GM23338 (cell line): ENCODE measurements around the gene BACH1. TPM values are rescaled to one million over a fixed set of nuclear protein-coding genes. Genes with fewer than 3 reads are reported as not detected.

Experiments used
- ATAC-seq: fragments of 200-7000 bp; cut with Tn5 transposase; 3 replicates; pipeline ENCODE4 v1.9.1; 2020
- DNase-seq: peaks from one replicate; pipeline ENCODE4 v3.0.0-alpha.2; 2015; ENCODE audit warnings: low spot score
- H2AFZ ChIP-seq: fragments of 200-600 bp; sonication (generic); 2 replicates; pipeline ENCODE4 v1.8.0; 2016; ENCODE audit warnings: antibody characterized with exemption, mild to moderate bottlenecking, moderate library complexity
- H3F3A ChIP-seq: fragments of 200-600 bp; sonication (generic); replicated peaks from 2 replicates; pipeline ENCODE4 v1.8.0; 2017; ENCODE audit warnings: antibody characterized with exemption, mixed run types, low read depth
- H3K27ac ChIP-seq: fragments of 200-600 bp; sonication (generic); 2 replicates; pipeline ENCODE4 v1.6.1; 2016; ENCODE audit warnings: low read depth
- H3K27me3 ChIP-seq: fragments of 200-600 bp; sonication (generic); 2 replicates; pipeline ENCODE4 v1.8.0; 2016; ENCODE audit warnings: mild to moderate bottlenecking, mixed run types, moderate library complexity; ENCODE audit not compliant: insufficient read depth
- H3K36me3 ChIP-seq: fragments of 200-600 bp; sonication (generic); 2 replicates; pipeline ENCODE4 v1.8.0; 2016; ENCODE audit warnings: mild to moderate bottlenecking; ENCODE audit not compliant: insufficient read depth
- H3K4me1 ChIP-seq: fragments of 200-600 bp; sonication (generic); 2 replicates; pipeline ENCODE4 v1.8.0; 2016; ENCODE audit warnings: mild to moderate bottlenecking, moderate library complexity; ENCODE audit not compliant: insufficient read depth
- H3K4me2 ChIP-seq: fragments of 200-600 bp; sonication (generic); 2 replicates; pipeline ENCODE4 v1.7.1; 2017; ENCODE audit warnings: mixed run types
- H3K4me3 ChIP-seq: fragments of 200-600 bp; sonication (generic); 2 replicates; pipeline ENCODE4 v1.6.1; 2016; ENCODE audit warnings: mixed run types
- H3K79me2 ChIP-seq: fragments of 200-600 bp; sonication (generic); replicated peaks from 2 replicates; pipeline ENCODE4 v1.8.0; 2017; ENCODE audit warnings: mild to moderate bottlenecking; ENCODE audit not compliant: insufficient read depth
- H3K9me2 ChIP-seq: fragments of 200-600 bp; sonication (generic); 2 replicates; pipeline ENCODE4 v1.8.0; 2017; ENCODE audit not compliant: insufficient read depth
- H4K20me1 ChIP-seq: fragments of 200-600 bp; sonication (generic); replicated peaks from 2 replicates; pipeline ENCODE4 v1.8.0; 2017; ENCODE audit warnings: mild to moderate bottlenecking; ENCODE audit not compliant: insufficient read depth
- H3K27ac Mint-ChIP-seq: 2 replicates; pipeline ENCODE4 v1.8.0; 2020; ENCODE audit warnings: inconsistent platforms, mild to moderate bottlenecking, moderate library complexity, mixed read lengths
- H3K27me3 Mint-ChIP-seq: 3 replicates; pipeline ENCODE4 v1.8.0; 2022; ENCODE audit warnings: low read depth, mild to moderate bottlenecking, moderate library complexity, mixed read lengths, inconsistent platforms; ENCODE audit not compliant: insufficient read depth, poor library complexity
- H3K36me3 Mint-ChIP-seq: 3 replicates; pipeline ENCODE4 v1.8.0; 2021; ENCODE audit warnings: low read depth, mild to moderate bottlenecking, inconsistent platforms, moderate library complexity, mixed read lengths
- H3K4me1 Mint-ChIP-seq: 3 replicates; pipeline ENCODE4 v1.8.0; 2020; ENCODE audit warnings: mild to moderate bottlenecking, inconsistent platforms, mixed read lengths
- H3K4me3 Mint-ChIP-seq: 3 replicates; pipeline ENCODE4 v1.8.0; 2021; ENCODE audit warnings: moderate library complexity, mild to moderate bottlenecking, inconsistent platforms, mixed read lengths
- H3K9me3 Mint-ChIP-seq: 3 replicates; pipeline ENCODE4 v1.8.0; 2020; ENCODE audit warnings: moderate library complexity, mild to moderate bottlenecking, inconsistent platforms, mixed read lengths
- CREB1 ChIP-seq: fragments of 250-450 bp; sonication (Bioruptor Pico); IDR thresholded peaks from 2 replicates; pipeline ENCODE4 v1.5.0; 2020; ENCODE audit warnings: low read depth, mild to moderate bottlenecking, moderate library complexity
- EZH2 ChIP-seq: fragments of 200-600 bp; sonication (generic); IDR thresholded peaks from one replicate; pipeline ENCODE4 v1.8.0; 2017; ENCODE audit warnings: antibody characterized with exemption, mild to moderate bottlenecking, low read depth; ENCODE audit not compliant: unreplicated experiment
- EZH2phosphoT487 ChIP-seq: fragments of 200-600 bp; sonication (generic); IDR thresholded peaks from one replicate; pipeline ENCODE4 v1.8.1; 2018; ENCODE audit warnings: antibody characterized with exemption; ENCODE audit not compliant: unreplicated experiment
- JUNB ChIP-seq: IDR thresholded peaks from one replicate; pipeline ENCODE4 v1.6.1; 2016; ENCODE audit warnings: antibody characterized with exemption; ENCODE audit not compliant: unreplicated experiment
- NANOG ChIP-seq: IDR thresholded peaks from 2 replicates; pipeline ENCODE4 v1.6.1; 2016; ENCODE audit warnings: antibody characterized with exemption, borderline replicate concordance
- POLR2AphosphoS5 ChIP-seq: IDR thresholded peaks from 2 replicates; pipeline ENCODE4 v1.6.1; 2016; ENCODE audit warnings: antibody characterized with exemption, low read depth
- STAT1 ChIP-seq: IDR thresholded peaks from one replicate; pipeline ENCODE4 v1.6.1; 2016; ENCODE audit warnings: antibody characterized with exemption; ENCODE audit not compliant: unreplicated experiment
- ZNF114 ChIP-seq: fragments of 250-450 bp; sonication (Bioruptor Pico); IDR thresholded peaks from 2 replicates; pipeline ENCODE4 v1.5.0; 2020; ENCODE audit warnings: mild to moderate bottlenecking, moderate library complexity
- ZNF331 ChIP-seq: fragments of 250-450 bp; sonication (Bioruptor Pico); IDR thresholded peaks from 2 replicates; pipeline ENCODE4 v1.5.0; 2020; ENCODE audit warnings: low read depth, mild to moderate bottlenecking, moderate library complexity
- polyA plus RNA-seq: library from polyadenylated mRNA; unstranded; fragments of >200 nt; fragmentation: Nextera tagmentation; extraction: Ambion mirVana; gene quantifications from 2 replicates; pipeline ENCODE4 v1.2.1, GENCODE V29; 2016
- total RNA-seq: library from RNA; depleted of rRNA; stranded (reverse); fragments of >200 nt; shearing (Covaris generic); gene quantifications from 2 replicates; pipeline ENCODE4 v1.2.3, GENCODE V29; 2014
- TF ChIP-seq, protein P1 (sequence below): fragments of 250-450 bp; sonication (Bioruptor Pico); IDR thresholded peaks from 2 replicates; pipeline ENCODE4 v1.5.0; 2020; ENCODE audit warnings: mild to moderate bottlenecking, moderate library complexity
- TF ChIP-seq, protein P2 (sequence below): IDR thresholded peaks from one replicate; pipeline ENCODE4 v1.6.1; 2018; ENCODE audit warnings: antibody characterized with exemption; ENCODE audit not compliant: unreplicated experiment
- TF ChIP-seq, protein P3 (sequence below): IDR thresholded peaks from 2 replicates; pipeline ENCODE4 v1.6.1; 2016; ENCODE audit warnings: antibody characterized with exemption
- TF ChIP-seq, protein P4 (sequence below), 2 experiments: fragments of 200-600 bp in 1 of 2; sonication (generic) in 1 of 2; conservative IDR thresholded peaks; 2 replicates each; pipeline versions ENCODE4 v1.5.1 to v1.6.1; 2016 to 2017; ENCODE audit warnings: antibody characterized with exemption in 2 of 2, low read depth in 2 of 2, mild to moderate bottlenecking in 2 of 2, moderate library complexity in 1 of 2

BACH1 gene
- total and polyA plus RNA-seq, 2 experiments from 2014 or later: 18.9 to 41.2 TPM

DNA sequence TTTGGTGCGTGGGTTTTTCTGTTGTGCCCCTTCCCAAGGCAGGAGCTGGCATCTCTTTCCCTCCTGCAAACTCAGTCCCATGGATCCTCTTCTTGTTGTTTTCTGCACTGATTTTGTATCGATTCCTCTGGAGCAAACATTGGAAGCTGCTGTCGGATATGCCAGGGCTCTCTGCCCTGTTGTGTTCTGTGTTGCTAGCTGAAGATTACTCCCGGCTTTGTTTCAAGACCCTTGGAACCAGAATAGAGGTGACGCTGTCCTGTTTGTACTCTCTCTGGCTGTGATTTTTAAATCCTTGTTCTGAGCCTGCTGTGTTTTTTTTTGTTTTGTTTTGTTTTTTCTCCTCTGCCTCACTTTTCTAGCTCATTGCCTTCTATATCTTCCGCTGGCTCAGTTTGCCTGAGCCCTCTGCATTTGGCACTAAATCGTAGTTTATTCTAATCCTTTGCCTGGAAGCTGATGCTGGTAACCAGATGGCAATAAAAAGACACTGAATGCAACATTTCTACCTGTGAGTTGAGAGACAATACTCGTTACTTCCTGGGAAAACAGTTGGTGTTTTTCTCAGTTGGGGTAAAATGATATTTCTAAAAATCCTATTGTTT is 67.0 kb downstream of the BACH1 start:
- Histone ChIP-seq H4K20me1 (no peaks in the 10 kb centered on the region), H2AFZ (no peak overlapping the region), H3F3A (no peaks in the 10 kb centered on the region), H3K27me3 (no peaks in the 10 kb centered on the region), H3K79me2 (no peaks in the 10 kb centered on the region), H3K27ac (no peak overlapping the region), H3K4me1 (no peaks in the 10 kb centered on the region), H3K9me2 (no peaks in the 10 kb centered on the region), H3K4me2 (no peak overlapping the region), H3K4me3 (no peak overlapping the region), H3K36me3 (no peaks in the 10 kb centered on the region)
- H3K36me3 Mint-ChIP-seq: peaks cover 5% of the 10 kb centered on the region; the same call in 1 of the 3 replicates
- H3K4me1 Mint-ChIP-seq: no peaks in the 10 kb centered on the region
- no peak for DNase-seq
- ATAC-seq: no peak
- H3K4me3 Mint-ChIP-seq: no peak overlapping the region
- no peaks in the 10 kb centered on the region for H3K9me3 Mint-ChIP-seq
- TF ChIP-seq POLR2AphosphoS5: no peak
- TF ChIP-seq, protein P1, sequence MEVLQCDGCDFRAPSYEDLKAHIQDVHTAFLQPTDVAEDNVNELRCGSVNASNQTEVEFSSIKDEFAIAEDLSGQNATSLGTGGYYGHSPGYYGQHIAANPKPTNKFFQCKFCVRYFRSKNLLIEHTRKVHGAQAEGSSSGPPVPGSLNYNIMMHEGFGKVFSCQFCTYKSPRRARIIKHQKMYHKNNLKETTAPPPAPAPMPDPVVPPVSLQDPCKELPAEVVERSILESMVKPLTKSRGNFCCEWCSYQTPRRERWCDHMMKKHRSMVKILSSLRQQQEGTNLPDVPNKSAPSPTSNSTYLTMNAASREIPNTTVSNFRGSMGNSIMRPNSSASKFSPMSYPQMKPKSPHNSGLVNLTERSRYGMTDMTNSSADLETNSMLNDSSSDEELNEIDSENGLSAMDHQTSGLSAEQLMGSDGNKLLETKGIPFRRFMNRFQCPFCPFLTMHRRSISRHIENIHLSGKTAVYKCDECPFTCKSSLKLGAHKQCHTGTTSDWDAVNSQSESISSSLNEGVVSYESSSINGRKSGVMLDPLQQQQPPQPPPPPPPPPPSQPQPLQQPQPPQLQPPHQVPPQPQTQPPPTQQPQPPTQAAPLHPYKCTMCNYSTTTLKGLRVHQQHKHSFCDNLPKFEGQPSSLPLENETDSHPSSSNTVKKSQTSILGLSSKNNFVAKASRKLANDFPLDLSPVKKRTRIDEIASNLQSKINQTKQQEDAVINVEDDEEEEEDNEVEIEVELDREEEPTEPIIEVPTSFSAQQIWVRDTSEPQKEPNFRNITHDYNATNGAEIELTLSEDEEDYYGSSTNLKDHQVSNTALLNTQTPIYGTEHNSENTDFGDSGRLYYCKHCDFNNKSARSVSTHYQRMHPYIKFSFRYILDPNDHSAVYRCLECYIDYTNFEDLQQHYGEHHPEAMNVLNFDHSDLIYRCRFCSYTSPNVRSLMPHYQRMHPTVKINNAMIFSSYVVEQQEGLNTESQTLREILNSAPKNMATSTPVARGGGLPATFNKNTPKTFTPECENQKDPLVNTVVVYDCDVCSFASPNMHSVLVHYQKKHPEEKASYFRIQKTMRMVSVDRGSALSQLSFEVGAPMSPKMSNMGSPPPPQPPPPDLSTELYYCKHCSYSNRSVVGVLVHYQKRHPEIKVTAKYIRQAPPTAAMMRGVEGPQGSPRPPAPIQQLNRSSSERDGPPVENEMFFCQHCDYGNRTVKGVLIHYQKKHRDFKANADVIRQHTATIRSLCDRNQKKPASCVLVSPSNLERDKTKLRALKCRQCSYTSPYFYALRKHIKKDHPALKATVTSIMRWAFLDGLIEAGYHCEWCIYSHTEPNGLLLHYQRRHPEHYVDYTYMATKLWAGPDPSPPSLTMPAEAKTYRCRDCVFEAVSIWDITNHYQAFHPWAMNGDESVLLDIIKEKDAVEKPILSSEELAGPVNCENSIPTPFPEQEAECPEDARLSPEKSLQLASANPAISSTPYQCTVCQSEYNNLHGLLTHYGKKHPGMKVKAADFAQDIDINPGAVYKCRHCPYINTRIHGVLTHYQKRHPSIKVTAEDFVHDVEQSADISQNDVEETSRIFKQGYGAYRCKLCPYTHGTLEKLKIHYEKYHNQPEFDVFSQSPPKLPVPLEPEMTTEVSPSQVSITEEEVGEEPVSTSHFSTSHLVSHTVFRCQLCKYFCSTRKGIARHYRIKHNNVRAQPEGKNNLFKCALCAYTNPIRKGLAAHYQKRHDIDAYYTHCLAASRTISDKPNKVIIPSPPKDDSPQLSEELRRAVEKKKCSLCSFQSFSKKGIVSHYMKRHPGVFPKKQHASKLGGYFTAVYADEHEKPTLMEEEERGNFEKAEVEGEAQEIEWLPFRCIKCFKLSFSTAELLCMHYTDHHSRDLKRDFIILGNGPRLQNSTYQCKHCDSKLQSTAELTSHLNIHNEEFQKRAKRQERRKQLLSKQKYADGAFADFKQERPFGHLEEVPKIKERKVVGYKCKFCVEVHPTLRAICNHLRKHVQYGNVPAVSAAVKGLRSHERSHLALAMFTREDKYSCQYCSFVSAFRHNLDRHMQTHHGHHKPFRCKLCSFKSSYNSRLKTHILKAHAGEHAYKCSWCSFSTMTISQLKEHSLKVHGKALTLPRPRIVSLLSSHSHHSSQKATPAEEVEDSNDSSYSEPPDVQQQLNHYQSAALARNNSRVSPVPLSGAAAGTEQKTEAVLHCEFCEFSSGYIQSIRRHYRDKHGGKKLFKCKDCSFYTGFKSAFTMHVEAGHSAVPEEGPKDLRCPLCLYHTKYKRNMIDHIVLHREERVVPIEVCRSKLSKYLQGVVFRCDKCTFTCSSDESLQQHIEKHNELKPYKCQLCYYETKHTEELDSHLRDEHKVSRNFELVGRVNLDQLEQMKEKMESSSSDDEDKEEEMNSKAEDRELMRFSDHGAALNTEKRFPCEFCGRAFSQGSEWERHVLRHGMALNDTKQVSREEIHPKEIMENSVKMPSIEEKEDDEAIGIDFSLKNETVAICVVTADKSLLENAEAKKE (CRISPR knock-in tag): no peak
- TF ChIP-seq ZNF331: no peak
- no peak for TF ChIP-seq EZH2phosphoT487
- TF ChIP-seq, protein P2, sequence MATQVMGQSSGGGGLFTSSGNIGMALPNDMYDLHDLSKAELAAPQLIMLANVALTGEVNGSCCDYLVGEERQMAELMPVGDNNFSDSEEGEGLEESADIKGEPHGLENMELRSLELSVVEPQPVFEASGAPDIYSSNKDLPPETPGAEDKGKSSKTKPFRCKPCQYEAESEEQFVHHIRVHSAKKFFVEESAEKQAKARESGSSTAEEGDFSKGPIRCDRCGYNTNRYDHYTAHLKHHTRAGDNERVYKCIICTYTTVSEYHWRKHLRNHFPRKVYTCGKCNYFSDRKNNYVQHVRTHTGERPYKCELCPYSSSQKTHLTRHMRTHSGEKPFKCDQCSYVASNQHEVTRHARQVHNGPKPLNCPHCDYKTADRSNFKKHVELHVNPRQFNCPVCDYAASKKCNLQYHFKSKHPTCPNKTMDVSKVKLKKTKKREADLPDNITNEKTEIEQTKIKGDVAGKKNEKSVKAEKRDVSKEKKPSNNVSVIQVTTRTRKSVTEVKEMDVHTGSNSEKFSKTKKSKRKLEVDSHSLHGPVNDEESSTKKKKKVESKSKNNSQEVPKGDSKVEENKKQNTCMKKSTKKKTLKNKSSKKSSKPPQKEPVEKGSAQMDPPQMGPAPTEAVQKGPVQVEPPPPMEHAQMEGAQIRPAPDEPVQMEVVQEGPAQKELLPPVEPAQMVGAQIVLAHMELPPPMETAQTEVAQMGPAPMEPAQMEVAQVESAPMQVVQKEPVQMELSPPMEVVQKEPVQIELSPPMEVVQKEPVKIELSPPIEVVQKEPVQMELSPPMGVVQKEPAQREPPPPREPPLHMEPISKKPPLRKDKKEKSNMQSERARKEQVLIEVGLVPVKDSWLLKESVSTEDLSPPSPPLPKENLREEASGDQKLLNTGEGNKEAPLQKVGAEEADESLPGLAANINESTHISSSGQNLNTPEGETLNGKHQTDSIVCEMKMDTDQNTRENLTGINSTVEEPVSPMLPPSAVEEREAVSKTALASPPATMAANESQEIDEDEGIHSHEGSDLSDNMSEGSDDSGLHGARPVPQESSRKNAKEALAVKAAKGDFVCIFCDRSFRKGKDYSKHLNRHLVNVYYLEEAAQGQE: no peak
- TF ChIP-seq, protein P3, sequence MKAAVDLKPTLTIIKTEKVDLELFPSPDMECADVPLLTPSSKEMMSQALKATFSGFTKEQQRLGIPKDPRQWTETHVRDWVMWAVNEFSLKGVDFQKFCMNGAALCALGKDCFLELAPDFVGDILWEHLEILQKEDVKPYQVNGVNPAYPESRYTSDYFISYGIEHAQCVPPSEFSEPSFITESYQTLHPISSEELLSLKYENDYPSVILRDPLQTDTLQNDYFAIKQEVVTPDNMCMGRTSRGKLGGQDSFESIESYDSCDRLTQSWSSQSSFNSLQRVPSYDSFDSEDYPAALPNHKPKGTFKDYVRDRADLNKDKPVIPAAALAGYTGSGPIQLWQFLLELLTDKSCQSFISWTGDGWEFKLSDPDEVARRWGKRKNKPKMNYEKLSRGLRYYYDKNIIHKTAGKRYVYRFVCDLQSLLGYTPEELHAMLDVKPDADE: no peak
- no peak for TF ChIP-seq JUNB
- no peak for TF ChIP-seq STAT1
- TF ChIP-seq, protein P4, sequence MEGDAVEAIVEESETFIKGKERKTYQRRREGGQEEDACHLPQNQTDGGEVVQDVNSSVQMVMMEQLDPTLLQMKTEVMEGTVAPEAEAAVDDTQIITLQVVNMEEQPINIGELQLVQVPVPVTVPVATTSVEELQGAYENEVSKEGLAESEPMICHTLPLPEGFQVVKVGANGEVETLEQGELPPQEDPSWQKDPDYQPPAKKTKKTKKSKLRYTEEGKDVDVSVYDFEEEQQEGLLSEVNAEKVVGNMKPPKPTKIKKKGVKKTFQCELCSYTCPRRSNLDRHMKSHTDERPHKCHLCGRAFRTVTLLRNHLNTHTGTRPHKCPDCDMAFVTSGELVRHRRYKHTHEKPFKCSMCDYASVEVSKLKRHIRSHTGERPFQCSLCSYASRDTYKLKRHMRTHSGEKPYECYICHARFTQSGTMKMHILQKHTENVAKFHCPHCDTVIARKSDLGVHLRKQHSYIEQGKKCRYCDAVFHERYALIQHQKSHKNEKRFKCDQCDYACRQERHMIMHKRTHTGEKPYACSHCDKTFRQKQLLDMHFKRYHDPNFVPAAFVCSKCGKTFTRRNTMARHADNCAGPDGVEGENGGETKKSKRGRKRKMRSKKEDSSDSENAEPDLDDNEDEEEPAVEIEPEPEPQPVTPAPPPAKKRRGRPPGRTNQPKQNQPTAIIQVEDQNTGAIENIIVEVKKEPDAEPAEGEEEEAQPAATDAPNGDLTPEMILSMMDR (conservative IDR thresholded peaks at IDR 0.05; ENCODE audit: low read depth in 2 of 2): no peak
- no peak for TF ChIP-seq NANOG
- no peak for TF ChIP-seq ZNF114 (CRISPR knock-in tag)
- no peak for TF ChIP-seq CREB1 (CRISPR knock-in tag)
- no peak for TF ChIP-seq EZH2
- H3K27me3 Mint-ChIP-seq: peaks cover 4% of the 10 kb centered on the region
- H3K27ac Mint-ChIP-seq: no peak overlapping the region
